Posterior vena cava (tissue), 2 donors: ENCODE measurements around the gene NBPF12. TPM values are rescaled to one million over a fixed set of nuclear protein-coding genes. Genes with fewer than 3 reads are reported as not detected.
"Not testable (repeated sequence)": the region's sequence is repeated elsewhere in the genome, so short reads cannot be mapped to it uniquely, and the experiment has no call there.

Source experiments
- DNase-seq: peaks from one replicate; pipeline ENCODE4 v3.0.0-alpha.2; 2020; ENCODE audit warnings: low spot score
- intact Hi-C, 2 donors: fragments of 100-400 bp; cut with DNase I; formaldehyde crosslinking; loops; one replicate each; pipeline versions ENCODE4 v1.14.1 to v1.14.2; 2022 to 2023
- long read RNA-seq, 2 donors: library from polyadenylated mRNA; unstranded; transcript quantifications; one replicate each; pipeline ENCODE4 v2.0.0, GENCODE V29; 2020 to 2021
- total RNA-seq, 2 donors: library from RNA; stranded (reverse); fragmentation: NEBNext Ultra II Directional; extraction: Animal tissue kit (Norgen Biotek cat#: 25700); gene quantifications; one replicate each; pipeline ENCODE4 v1.2.1, GENCODE V29; 2021
- donor health status: DM: yes; HTN: yes; CAD: no.
- donor health status: DM: yes; HTN: yes; CAD: no.

NBPF12 gene, protein sequence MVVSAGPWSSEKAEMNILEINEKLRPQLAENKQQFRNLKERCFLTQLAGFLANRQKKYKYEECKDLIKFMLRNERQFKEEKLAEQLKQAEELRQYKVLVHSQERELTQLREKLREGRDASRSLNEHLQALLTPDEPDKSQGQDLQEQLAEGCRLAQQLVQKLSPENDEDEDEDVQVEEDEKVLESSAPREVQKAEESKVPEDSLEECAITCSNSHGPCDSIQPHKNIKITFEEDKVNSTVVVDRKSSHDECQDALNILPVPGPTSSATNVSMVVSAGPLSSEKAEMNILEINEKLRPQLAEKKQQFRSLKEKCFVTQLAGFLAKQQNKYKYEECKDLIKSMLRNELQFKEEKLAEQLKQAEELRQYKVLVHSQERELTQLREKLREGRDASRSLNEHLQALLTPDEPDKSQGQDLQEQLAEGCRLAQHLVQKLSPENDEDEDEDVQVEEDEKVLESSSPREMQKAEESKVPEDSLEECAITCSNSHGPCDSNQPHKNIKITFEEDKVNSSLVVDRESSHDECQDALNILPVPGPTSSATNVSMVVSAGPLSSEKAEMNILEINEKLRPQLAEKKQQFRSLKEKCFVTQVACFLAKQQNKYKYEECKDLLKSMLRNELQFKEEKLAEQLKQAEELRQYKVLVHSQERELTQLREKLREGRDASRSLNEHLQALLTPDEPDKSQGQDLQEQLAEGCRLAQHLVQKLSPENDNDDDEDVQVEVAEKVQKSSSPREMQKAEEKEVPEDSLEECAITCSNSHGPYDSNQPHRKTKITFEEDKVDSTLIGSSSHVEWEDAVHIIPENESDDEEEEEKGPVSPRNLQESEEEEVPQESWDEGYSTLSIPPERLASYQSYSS (N-terminal part only)
- total RNA-seq = 1 to 10 TPM; 7.1 to 9.3 TPM
- long read RNA-seq, donor 1, partial matches to known transcripts = 0 of 10 reads
- long read RNA-seq, donor 1, other reads (novel, unspliced or antisense) = 10 of 10 reads
- long read RNA-seq, donor 2, partial matches to known transcripts = 1 of 8 reads
- long read RNA-seq, donor 2, other reads (novel, unspliced or antisense) = 7 of 8 reads

DNA sequence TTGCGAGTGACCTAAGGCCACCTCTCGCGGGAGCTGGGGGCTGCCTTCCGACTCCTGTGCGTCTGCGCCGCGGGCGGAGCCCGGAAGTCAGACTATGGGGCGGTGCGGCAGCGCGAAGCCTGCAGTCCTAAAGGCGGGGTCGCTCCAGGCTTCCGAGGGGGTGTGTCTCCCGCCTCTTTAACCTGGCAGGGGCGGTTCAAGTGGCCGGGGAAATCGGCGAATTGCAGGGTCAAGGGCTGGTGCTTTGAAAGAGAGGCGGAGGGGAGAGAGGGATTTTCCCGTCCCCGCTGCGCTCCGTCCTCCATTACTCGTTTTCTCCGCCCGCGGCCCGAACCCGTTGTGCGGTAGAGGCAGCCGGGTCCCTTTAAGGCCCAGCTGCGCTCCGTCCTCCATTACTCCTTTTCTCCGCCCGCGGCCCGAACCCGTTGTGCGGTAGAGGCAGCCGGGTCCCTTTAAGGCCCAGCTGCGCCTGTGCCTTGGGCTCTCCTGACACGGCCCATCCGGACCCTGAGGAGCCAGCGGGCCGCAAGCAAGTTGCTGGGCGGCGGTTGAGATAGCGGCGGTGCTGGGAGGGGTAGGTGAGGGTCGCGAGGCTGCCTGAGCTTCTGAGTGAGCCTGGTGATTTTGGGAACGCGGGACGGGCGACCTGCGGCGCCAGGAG lies at the start of gene NBPF12:
NBPF12 (plus strand) TSS at position 83 of the 661 bp plus-strand sequence. CDS start 21,820 bp downstream, outside the sequence.
- intact Hi-C loops = not testable (repeated sequence)
- peak; percentile 96 for DNase-seq

DNA sequence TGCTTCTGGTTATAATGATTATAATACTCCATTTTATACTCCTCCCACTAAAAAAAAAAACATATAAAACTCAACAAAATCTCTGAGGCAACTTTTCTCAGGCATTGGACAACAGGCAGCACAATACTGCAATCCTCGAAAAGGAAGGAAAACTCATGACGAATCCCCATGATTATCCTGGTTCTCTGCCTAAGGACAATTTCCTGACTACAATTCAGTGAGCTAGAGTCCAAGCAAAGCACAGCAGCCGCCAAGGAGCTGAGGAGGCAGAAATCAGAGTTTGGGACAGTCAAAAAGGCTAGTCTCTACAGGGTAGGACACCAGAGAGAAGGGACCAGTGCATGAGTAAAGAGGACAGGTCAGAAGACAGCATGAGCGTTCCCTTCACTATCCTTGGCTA lies 46.8 kb upstream of the NBPF12 start:
- intact Hi-C loops, DNase-seq: not testable (repeated sequence)

DNA sequence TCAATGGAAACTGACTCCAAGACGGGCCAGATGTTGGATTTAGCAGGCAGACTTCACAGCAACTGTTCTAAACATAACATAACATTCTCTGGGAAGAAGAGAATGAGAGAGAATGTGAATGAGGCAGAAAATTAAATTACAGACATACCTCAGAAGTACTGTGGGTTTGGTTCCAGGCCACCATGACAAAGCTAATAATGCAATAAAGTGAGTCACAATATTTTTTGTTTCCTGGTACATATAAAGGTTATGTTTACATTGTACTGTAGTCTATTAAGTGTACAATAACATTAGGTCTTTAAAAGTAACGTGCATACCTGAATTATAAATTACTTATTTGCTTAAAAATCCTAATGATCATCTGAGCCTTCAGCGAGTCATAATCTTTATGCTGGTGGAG lies 45.8 kb upstream of the NBPF12 start:
- DNase-seq, intact Hi-C loops: not testable (repeated sequence)

GRCh38 chr1:146907565-146908261 lies 30.4 kb upstream of the NBPF12 start:
- DNase-seq, intact Hi-C loops: not testable (repeated sequence)

DNA sequence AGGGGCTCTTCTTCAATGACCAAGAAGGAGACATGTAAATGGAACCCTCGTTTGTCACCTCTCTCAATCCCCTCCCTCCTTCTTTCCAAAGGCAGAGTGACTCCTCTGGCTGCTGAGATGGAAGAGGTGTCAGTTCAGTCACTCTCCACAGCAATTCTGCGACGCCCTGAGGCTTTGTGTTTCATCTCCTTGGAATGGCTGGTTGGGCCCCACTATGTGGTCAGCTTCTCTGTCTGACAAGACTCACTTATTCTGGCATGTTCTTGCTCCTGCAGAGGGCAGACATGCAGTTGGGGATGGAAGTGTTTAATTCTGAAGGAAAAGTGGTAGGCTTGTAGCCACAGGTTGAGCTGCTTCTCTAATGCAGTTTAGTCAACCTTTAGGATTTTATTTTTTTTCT lies 25.1 kb upstream of the NBPF12 start:
- DNase-seq, intact Hi-C loops: not testable (repeated sequence)

- intact Hi-C loops, DNase-seq: not testable (repeated sequence)
Observed at GRCh38 chr1:146920811-146921210, 17.3 kb upstream of the NBPF12 start.

DNA sequence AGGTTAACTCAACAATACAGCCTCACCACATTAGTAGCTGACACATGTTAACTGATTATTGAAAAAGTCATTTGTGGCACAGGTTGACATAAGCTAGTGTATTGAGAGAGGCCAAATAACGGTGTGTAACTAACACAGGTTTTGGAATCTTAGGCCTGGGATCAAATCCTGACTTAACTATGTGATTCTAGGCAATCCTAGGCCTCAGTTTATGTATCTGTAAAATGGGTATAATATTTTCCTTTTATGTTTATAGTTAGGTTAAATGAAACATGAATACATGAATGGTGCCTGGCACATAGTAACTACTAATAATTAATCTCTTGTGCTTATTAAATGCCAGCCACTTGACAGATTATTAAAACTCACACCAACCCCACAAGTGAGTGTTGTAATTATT lies 15.5 kb upstream of the NBPF12 start:
- intact Hi-C loops, DNase-seq: not testable (repeated sequence)

DNA sequence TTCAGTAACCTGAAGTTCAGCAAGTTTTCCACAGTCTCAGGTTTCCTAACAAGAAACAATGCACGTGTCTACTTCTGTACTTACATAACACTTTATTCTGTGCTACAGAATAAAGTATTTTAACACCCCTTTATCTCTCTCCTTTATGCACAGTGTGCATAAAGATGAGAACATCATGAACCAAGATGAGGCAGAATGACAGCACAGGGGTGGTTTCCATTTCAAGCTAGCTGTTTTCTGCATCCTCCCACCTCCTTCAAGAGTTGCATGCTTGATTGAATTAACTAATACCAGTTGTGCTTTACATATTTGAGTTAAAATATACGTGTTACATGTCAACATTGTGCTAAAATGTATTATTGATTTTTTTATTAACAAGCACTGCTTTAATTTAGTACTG lies 14.0 kb upstream of the NBPF12 start:
- DNase-seq, intact Hi-C loops: not testable (repeated sequence)

DNA sequence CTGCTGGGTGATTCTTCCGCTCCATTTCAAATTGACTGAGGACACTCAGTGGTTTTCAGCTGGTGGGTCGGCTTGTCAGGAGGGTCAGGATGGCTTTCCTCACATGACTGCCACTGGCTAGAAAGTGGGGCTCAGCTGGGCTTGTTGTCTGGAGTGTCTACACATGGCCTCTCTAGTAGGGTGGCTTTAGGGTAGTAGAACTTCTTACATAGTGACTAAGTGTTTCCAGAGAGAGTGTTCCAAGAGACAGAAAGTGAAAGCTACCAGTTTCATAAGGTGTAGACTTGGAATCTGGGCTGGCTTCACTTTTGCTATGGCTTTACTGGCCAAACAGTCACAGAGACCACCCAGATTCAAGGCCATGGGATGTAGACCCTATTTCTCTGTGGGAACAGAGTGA lies 11.7 kb upstream of the NBPF12 start:
- not testable (repeated sequence) for DNase-seq

DNA sequence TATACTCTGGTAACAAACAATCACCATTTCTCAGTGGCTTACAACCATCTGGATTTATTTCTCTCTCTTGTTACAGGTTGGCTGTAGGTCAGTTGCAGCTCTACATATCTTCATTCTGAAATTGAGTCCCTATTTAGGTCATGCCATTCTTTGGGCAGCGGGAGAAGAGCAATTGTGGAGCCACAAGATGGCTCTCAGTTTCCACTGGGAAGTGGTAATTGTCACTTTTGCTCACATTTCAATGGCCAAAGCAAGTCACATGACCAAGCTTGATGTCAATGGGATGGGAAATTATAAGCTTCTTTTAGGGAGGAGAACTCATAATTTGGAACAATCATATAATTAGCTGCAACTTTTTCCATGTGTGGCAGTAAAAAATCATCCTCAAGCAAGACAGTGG lies 7.9 kb upstream of the NBPF12 start:
- intact Hi-C loops, DNase-seq: not testable (repeated sequence)

More for the DNA sequence above, 11.7 kb upstream of the NBPF12 start:
- intact Hi-C loops = not testable (repeated sequence)

GRCh38 chr1:146934390-146935223 lies 3.5 kb upstream of the NBPF12 start:
- DNase-seq, intact Hi-C loops: not testable (repeated sequence)

DNA sequence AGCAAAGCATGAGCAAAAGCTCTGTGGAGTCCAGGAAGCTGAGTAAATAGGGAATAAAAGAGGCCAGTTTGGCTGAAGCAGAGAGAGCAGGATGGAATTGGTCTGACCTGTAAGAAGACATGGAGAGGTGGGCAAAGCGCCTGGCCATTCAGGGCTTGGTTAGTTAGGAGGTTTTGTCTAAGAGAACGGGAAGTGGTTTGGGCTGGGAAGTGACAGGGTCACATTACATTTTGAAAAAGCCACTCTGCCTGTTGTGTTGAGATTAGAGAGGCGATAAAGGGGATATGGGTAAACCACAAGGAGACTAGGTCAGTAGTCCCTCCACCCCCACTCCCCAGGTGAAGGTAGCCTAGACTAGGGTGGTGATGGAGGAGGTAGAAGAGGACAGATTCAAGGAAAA lies 662 bp upstream of the NBPF12 start:
- intact Hi-C loops, DNase-seq: not testable (repeated sequence)

DNA sequence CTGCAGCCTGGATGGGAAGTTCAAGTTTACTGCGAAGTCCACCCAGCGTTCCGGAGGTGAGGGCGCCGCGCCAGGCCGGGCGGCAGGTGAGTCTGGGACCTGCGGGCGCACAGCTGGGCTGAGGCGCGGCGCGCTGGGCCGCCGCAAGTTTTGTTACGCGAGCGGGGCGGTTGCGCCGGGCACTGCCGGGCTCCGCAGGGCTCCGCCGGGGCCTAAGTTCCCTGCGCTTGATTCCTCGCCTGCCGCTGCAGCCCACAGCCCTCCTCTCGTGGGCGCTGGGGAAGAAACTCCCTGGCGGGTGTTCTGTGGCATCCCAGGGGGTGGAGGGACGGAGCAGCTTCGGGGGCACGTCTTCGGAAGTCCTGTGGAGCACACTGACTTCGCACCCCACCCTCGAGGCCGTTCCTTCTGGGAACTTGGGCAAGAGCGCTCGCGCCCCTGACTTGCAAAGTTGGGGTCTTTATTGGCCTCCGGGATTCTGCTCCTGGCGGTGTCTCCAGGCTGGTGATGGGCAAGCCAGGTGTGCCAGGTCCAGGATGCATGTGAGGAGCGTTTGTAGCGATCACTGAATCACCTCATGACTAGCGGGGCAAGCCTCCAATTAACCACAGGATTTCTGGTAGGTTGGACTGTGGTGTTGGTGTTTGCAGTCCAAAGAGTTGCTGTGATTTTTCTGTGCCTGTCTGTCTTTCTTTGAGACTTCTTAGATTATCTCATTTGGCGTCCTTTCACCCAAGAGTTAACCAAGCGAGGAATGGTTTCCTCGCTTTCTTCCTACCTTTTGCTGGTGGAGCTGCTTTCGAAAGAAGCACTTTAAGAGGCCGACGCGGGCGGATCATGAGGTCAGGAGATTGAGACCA lies 1.0 kb downstream of the NBPF12 start:
- intact Hi-C loops = not testable (repeated sequence)
- peak; percentile 78 for DNase-seq

DNA sequence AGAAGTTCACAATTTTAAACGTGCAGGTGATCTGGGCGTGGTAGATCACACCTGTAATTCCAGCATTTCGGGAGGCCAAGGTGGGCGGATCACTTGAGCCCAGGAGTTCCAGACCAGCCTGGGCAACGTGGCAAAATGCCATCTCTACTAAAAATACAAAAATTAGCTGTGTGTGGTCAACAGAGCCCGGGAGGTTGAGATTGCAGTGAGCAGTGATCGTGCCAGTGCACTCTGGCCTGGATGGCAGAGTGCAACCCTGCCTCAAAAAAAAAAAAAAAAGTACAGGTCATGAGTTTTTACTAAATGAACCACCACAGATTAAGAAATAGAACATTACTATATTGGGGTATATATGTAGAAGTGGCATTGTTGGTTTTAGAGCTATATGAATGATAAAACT lies 2.2 kb downstream of the NBPF12 start:
- DNase-seq, intact Hi-C loops: not testable (repeated sequence)

- intact Hi-C loops, DNase-seq: not testable (repeated sequence)
Observed at GRCh38 chr1:146943342-146943886, 5.3 kb downstream of the NBPF12 start.

GRCh38 chr1:146948127-146948526 lies 10.0 kb downstream of the NBPF12 start:
- DNase-seq, intact Hi-C loops: not testable (repeated sequence)
